Hematopoietic multipotent progenitor cell treated with erythropoietin and hydrocortisone succinate and interleukin-3 and kit ligand, for 4 days (in vitro differentiated cells): ENCODE data around the gene EPS8L1.
"Not testable (repeated sequence)": the region's sequence is repeated elsewhere in the genome, so short reads cannot be mapped to it uniquely, and the experiment has no call there.

Experiments
- DNase-seq: peaks from one replicate; pipeline ENCODE4 v3.0.0-alpha.2; 2015

The EPS8L1 gene

DNA sequence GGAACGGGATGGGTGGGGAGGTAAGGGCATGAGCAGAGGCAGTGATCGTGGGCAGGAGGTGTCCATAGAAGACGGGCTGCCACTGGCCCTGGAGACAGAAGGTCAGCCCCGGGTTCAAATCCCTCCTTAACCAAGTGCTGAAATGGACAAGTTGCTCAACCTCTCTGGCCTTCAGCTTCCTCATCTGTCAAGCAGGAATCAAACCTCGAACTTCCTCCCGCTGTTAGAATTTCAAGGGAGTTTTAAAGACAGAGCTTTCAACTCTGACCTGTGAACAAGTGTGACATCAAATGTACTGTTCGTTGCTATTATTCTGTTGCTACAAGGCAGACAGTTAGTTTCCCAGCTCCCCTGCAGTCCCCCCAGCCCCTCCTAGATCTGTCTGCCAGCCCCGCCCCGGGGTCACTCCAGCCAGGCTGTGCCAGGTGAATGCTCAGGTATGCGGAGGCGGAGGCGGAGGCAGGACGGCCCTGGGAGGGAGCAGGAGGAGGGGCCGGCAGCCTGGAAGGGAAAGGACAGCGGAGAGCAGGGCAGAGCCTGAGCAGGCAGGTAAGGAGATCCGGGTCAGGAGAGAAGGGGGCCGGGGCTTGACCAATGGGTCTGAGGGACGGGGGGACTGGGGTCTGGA lies at the start of gene EPS8L1:
EPS8L1 (plus strand) TSS at position 499 of the 628 bp plus-strand sequence. CDS start 576 bp downstream, outside the sequence.
- no peak for DNase-seq

DNA sequence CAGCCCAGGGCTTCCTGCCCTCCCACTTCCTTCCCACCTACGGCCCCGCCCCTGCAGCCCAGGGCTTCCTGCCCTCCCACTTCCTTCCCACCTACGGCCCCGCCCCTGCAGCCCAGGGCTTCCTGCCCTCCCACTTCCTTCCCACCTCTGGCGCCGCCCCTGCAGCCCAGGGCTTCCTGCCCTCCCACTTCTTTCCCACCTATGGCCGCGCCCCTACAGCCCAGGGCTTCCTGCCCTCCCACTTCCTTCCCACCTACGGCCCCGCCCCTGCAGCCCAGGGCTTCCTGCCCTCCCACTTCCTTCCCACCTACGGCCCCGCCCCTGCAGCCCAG lies 48.6 kb upstream of the EPS8L1 start:
- DNase-seq = not testable (repeated sequence)

DNA sequence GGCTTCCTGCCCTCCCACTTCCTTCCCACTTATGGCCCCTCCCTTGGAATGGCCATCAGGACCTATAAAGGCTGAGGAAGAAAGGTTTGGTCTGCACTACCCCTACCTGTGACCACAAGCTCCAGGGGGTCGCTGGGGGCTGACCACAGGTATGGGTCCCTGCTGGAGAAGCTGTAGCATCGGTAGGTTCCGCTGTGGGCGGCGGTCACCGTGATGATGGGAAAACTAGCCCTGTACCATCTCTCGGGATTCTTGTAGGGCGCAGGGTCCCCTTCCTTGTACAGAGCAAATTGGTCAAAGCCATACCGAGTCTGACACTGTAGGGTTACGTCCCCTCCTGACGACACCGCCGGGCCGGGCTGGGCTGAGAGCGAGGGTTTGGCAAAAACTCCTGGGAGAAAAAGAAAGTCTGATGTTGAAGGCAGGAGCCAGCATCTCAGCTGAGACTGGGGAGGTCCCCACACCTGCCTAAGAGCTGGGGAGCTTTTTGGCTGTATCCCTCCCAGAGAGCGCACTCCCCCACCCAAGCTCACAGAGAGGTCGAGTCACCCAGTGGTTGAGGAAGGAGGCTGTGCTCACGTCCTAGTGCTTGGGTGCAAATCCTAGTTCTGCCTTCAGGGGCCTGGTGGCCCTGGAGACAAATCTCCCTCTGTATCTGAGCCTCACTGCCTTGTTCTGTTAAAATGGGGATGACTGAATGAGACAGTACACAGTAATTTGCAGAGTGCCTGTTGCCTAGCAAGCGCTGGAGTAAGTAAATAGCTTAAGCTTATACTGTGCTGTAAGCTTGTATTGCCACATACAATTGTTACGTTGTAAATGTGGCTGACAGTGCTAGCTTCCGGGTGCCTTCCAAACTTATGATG lies 48.0 kb upstream of the EPS8L1 start:
- peak; percentile 21 for DNase-seq

DNA sequence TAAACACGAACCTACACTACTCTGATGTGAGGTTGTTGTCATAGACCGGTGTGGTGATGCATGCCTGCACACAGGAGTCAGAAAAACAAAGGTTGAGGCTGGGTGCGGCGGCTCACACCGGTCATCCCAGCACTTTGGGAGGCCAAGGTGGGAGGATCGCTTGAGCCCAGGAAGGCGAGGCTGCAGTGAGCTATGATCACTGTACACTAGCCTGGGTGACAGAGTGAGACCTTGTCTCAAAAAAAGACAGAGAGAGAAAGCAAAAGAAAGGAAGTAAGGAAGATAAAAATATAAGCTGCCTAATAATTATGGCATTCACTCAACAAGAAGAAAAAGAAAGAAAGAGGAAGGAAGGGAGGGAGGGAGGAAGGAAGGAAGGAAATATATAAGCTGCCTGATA lies 46.9 kb upstream of the EPS8L1 start:
- DNase-seq = no peak

DNA sequence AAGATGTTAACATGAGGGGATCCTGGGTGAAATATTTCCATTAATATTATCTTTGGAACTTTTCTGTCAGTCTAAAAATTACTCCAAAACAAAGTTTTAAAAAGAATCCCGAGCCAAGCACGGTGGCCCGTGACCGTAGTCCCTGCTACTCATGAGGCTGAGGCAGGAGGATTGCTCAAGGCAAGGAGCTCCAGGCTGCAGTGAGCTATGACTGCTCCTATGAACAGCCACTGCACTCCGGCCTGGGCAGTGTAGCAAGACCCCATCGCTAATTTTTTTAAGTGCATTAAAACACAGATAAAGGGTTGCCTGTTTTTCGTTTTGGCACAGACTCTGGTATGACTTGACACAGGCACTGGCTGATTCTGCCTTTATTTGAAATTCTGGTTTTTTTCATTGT lies 44.5 kb upstream of the EPS8L1 start:
- no peak for DNase-seq

DNA sequence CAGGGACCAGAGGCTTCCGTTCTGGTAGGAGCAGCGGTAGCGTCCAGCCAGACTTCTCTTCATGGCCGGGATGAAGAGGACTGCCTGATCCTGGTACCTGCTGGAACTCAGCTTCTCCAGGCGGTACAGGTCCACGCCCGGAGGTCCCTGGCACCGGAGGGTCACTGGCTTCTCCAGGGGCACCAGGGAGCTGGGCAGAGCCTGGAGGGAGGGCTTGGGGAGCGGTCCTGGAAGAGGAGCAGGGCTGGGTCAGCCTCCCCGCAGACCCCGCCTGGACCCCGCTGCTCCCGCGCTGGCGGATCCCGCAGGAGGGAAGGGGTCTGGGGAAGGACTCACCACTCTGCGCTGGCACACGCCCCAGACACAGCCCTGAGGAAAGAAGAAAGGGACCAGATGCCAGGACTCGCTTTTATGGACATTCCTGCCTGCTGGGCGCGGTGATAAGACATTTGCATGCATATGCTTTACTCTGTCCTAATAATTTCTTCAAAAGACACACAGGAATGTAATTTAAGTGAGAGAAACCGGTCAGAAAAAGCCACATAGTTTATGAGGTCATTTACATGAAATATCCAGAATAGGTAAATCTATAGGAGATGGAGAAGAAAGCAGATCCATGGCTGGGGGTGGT lies 43.4 kb upstream of the EPS8L1 start:
- DNase-seq = no peak

DNA sequence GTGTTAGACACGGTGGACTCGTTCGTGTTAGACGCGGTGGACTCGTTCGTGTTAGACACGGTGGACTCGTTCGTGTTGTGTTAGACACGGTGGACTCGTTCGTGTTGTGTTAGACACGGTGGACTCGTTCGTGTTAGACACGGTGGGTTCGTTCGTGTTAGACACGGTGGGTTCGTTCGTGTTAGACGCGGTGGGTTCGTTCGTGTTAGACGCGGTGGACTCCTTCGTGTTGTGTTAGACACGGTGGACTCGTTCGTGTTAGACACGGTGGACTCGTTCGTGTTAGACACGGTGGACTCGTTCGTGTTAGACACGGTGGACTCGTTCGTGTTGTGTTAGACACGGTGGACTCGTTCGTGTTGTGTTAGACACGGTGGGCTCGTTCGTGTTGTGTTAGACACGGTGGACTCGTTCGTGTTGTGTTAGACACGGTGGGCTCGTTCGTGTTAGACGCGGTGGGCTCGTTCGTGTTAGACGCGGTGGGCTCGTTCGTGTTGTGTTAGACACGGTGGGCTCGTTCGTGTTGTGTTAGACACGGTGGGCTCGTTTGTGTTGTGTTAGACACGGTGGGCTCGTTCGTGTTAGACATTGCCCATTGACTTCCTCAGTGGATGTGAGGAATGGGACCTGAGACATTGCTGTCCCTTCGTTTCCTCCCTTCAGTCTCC lies 42.6 kb upstream of the EPS8L1 start:
- not testable (repeated sequence) for DNase-seq

DNA sequence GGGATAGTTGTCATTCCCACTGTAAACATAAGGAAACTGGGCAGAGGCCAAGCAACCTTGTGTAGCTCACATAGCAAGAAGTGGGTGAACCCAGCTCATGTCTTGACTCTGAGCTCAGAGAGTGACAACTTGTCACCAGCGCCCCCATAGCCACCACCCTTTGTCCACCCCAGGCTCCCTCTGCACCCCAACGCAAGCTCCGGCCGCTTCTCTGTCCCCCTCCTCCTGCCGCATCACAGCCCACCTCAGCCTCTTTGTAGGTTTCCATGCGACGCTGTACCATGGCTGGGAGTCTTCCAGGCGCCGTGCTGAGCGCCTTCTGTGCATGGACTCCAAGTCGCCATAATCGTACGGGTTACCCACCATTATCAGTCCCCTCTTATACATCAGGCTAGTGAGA lies 40.9 kb upstream of the EPS8L1 start:
- DNase-seq = no peak

DNA sequence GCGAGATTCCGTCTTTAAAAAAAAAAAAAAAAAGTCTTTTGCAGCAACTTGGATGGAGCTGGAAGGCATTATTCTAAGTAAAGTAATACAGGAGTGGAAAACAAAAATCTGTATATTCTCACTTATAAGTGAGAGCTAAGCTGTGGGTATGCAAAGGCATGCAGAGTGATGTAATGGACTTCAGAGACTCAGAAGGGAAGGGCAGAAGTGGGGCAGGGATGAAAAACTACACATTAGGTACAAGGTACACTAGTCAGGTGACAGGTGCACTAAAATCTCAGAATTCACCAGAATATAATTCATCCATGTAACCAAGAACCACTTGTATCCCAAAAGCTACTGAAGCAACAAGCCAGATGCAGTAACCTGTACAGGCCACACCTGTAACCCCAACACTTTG lies 39.6 kb upstream of the EPS8L1 start:
- no peak for DNase-seq

DNA sequence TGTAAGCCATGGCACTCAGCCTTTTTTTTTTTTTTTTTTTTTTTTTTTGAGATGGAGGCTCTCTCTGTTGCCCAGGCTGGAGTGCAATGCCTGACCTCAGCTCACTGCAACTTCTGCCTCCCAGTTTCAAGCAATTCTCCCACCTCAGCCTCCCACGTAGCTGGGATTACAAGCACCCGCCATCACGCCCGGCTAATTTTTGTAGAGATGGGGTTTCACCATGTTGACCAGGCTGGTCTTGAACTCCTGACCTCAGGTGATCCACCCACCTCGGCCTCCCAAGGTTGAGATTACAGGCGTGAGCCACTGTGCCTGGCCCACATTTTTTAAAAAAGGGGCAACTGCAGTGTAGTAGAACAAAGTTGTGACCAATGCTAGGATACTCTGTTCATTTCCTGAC lies 38.1 kb upstream of the EPS8L1 start:
- DNase-seq = not testable (repeated sequence)

DNA sequence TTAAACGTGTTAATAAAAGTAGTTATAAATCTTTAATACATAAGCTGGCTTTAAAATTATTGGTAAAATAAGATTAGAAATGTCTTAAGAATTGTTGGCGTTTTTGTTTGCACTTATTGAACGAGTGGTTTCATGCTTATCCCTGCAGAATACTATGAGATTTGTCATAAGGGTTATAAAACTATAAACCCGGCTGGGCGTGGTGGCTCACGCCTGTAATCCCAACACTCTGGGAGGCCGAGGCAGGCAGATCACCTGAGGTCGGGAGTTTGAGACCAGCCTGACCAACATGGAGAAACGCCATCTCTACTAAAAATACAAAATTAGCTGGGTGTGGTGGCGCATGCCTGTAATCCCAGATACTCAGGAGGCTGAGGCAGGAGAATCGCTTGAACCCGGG lies 35.0 kb upstream of the EPS8L1 start:
- DNase-seq = not testable (repeated sequence)

DNA sequence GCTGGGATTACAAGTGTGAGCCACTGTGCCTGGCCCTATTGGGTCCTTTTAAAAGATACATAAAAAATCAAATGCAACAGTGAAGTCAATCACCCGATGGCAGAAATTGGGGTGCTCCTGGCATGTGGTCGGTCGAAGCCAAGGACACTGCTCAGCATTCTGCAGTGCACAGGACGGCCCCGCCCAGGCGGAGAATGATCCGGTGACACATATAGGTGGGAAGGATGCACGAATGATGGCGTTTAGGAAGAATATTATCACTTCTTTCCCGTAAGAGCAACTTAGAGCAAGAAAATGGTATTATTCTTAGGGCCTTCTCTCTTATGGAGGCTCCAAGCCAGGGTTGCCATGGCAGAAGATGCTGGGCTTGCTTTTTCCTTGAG lies 34.4 kb upstream of the EPS8L1 start:
- DNase-seq = no peak

DNA sequence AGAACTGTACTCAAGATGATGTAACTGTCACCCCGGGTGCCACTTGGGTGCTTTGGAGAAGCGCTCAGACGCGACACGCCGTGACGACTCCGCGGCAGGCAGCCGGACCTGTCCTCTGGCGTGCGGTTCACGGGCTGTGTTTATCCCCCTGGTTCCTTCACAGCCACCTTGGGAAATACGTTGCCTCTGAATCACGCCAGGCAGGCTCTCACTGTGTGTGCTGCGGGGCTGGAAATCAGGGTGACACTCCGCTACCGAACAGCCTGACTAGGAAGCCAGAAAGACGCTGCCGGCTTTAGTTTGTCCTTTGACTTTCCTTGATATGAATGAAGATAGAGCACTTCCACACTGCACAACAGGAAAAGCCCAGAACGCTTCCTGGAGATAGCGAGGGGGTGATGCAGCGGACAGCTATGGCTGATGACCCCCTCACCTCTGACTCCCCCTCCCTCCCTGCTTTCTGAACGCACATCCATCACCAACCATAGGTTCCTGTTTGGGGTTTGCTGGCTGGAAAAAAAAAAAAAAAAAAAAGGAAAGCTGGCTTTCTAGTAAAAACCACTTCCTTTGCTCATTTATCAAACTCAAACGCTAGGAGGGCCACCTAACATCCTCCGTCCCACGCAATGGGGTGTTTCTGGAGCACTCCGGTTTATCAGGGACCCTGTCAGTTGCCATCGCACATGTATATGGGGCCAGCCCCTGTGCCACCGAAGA lies 33.9 kb upstream of the EPS8L1 start:
- peak; percentile 84 for DNase-seq

DNA sequence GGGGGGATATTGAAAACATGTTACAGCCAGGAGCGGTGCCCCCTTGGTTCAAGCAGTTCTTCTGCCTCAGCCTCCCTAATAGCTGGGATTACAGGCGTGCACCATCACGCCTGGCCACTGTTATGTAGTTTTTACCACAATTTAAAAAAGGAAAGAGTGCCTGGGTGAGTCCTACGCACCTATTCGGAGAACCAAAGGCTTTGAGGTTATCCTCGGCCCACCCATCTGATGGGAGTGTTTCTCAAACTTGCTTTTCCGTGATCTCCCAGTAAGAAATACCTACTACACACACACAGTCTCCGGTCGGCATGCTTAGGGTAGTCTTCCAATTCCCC lies 33.4 kb upstream of the EPS8L1 start:
- no peak for DNase-seq

DNA sequence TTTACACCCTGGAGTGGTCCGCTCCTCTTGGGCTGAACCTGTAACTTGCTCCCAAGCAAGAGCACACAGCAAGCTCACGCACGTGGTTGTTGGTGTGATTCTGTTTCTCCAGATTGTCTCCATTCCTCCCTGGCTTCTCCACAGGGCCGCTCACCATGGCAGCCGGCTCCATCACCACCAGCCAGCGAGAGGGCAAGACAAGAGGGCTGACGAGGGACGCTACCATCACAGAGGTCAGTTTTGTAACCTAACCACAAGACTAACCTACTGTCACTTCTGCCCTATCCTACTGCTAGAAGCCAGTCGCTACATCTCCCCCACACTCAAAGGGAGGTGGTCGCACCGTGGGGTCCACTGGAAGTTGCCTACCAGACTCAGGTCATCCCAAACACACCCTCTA lies 33.0 kb upstream of the EPS8L1 start:
- DNase-seq = no peak

DNA sequence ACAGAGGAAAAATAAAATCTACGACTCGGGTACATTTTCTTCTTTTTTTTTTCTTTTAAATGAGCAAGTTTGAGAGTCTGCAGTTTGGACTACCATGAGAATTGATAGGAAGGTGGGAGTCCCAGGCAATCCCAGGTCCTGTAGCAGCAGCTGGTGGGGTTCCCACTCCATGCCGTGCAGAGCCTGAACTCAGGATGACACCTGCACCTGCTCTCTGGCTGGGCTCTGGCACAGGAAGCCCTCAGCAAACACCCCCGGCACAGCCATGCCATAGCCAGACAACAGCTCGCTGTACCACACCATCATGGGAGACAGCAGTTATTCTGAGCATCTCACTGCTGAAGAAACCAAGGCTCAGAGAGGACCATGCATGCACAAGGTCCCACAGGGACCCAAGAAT lies 31.4 kb upstream of the EPS8L1 start:
- no peak for DNase-seq

DNA sequence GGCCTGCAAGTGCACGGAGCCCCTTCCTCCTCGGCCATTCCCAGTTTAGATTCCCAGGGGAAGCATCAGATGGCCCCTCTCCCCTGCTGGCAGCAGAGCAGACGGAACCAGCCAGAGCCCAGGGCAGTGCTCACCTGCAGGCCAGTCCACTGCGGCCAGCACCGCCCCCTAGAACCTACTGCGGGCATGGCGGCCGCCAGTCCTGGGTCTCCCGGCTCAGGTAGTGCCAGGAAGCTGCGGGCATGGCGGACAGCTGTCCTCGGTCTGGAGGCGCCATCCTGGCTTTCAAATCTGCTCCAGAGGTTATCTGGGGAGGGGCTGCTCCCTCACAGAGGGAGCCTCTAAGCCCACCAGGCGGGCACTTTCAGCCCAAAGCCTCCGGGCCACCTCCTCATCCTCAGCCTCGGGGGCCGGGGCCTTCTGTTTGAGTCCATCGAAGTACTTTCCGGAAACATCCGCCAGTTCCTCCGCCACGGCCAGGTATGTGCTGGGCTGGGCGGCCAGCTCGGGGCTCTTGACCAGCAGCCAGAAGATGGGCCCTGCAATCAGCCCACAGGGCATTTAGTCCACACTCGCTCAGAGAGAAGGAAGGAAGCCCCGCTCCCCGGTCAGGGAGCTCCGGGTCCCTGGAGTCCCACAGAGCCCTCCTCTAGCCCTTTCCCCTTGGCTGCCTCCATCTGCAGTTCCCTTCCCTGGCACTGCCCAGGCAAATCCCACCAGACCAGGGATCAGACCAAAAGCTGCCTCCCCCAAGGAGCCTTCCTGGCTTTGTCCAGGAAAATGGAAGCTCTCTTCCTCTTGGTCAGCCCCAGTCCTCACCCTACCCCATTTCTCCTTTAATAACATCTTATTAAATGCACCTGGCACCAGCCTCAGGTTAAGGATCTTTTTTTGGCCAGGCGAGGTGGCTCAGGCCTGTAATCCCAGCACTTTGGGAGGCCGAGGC lies 30.6 kb upstream of the EPS8L1 start:
- no peak for DNase-seq

DNA sequence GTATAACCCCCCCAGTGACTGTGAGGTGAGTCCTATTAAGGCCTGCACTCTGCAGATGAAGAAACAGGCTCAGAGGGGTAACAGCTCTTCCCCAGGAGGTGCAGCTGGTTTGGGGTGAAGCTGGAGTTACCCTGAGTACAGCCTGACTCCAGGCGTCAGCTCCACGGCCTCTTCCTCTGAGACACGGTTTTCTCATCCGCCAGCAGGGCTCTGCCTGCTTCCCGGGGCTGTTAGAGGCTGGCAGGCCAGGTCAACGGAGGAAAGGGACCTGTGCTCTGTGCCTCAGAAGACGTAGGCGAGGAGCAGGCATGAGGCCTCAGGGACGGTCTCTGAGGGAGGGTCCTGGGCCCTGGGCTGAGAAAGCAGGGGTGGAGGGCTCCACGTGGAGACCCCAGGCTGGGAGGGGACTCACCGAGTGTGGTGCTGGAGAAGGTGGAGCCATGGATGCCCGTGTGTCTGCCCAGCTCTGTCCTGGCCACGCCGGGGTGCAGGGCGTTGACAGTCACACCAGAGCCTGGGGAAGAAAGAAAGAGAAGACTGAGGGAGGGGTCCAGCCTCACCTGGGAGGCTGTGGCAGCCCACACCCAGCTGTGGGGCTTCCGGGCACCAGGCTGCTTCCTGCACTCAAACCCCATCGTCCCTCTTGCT lies 28.6 kb upstream of the EPS8L1 start:
- DNase-seq = no peak

DNA sequence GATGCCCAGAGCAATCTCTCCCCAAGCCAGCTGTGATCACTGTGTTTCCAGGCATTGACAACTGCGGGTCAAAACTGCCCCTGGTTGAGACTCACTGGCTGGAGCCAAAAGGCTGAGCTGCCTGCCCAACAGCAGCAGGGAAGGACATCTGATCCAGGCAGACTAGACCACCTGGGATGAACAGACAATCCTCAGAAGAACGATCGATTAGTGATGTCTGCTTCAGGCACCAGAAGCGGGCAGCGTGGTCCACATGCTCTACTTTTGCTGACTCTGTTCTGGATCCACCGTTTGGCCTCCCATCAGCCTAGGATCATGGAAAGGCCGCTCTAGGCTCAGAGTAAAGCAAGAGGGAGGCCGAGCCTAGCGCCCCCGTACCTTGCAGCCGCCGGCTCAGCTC lies 27.7 kb upstream of the EPS8L1 start:
- DNase-seq = no peak

DNA sequence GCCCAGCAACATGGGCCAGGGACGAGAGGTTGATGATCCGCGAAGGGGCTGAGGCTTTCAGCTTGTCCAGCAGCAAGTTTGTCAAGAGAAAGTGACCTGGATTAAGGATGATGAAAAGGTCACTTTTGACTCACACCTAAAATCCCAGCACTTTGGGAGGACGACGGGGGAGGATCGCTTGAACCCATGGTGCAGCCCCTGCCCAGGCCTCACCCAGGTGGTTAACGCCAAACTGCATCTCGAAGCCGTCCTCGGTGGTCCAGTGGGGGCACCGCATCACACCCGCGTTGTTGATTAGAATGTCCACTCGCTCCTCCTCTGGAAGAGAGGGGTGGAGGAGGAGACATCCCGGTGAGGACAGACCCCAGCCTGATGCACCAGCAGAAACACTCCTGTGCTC lies 27.2 kb upstream of the EPS8L1 start:
- DNase-seq = no peak

DNA sequence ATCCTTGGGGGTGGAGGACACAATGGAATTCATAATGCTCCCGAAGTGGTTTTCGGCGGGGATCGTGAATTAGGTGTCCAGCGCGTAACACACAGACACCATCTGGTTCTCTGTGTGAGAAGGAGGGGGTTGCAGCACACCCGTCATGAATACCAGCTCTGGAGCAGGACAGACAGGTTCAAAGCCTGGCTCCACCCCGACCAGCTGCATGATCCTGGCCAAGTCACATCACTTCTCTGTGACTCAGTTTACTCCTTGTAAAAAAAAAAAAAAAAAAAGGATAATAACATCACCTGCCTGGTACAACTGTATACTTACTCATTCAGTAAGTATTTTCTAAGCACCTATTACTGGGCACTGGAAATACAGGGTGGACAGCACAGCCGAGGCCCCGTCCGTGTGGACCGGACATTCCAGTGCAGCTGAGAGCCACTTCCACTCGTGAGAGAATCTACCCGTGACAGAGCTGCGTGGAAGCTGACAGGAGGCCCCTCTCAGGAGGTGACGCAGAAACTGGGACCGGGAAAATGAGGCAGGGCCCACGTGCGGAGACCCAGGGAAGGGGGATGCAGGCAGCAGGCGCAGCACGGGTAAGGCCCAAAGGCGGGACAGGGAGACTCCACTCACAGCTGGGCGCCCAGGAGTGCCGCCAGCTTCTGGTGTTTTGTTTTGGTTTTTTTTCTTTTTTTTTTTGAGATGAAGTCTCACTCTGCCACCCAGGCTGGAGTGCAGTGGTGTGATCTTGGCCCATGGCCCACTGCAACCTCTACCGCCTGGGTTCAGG lies 24.7 kb upstream of the EPS8L1 start:
- DNase-seq = no peak
